HL-60 (cell line): ENCODE results near the gene PTPRT.

Experiments
- DNase-seq, 2 experiments: peaks; one replicate each; pipeline ENCODE4 v3.0.0-alpha.2; 2010 to 2020; ENCODE audit warnings: low read depth in 1 of 2, low spot score in 1 of 2
- H3K27ac ChIP-seq: fragments of 250-450 bp; sonication (Bioruptor Pico); replicated peaks from 2 replicates; pipeline ENCODE4 v1.5.1; 2020; ENCODE audit warnings: mild to moderate bottlenecking, moderate library complexity
- H3K27me3 ChIP-seq: fragments of 250-450 bp; sonication (Bioruptor Pico); 2 replicates; pipeline ENCODE4 v1.5.1; 2021; ENCODE audit warnings: mild to moderate bottlenecking, moderate library complexity; ENCODE audit not compliant: insufficient read depth, poor library complexity, severe bottlenecking
- H3K4me3 ChIP-seq: replicated peaks from 2 replicates; pipeline ENCODE4 v1.5.1; 2011; ENCODE audit warnings: mild to moderate bottlenecking, control low read depth, low read length; ENCODE audit not compliant: insufficient read depth
- CTCF ChIP-seq: IDR thresholded peaks from one replicate; pipeline ENCODE4 v1.5.1; 2011; ENCODE audit warnings: low read length, control low read depth, inconsistent platforms; ENCODE audit not compliant: insufficient read depth
- GABPA ChIP-seq: IDR thresholded peaks from 2 replicates; pipeline ENCODE4 v1.6.1; 2012; ENCODE audit warnings: low read depth
- POLR2AphosphoS5 ChIP-seq: IDR thresholded peaks from 2 replicates; pipeline ENCODE4 v1.6.1; 2012; ENCODE audit warnings: low read depth
- REST ChIP-seq: IDR thresholded peaks from 2 replicates; pipeline ENCODE4 v1.6.1; 2012; ENCODE audit warnings: low read depth; ENCODE audit not compliant: insufficient replicate concordance
- SPI1 ChIP-seq: IDR thresholded peaks from 2 replicates; pipeline ENCODE4 v1.6.1; 2012; ENCODE audit warnings: low read depth, mild to moderate bottlenecking, borderline replicate concordance

The PTPRT gene

GRCh38 chr20:43007525-43007924, 182.2 kb downstream of the PTPRT start:
- Histone ChIP-seq H3K4me3 (no peak overlapping the region), H3K27ac (no peak overlapping the region), H3K27me3 (no peaks in the 10 kb centered on the region)
- TF ChIP-seq CTCF (no peak), REST (no peak), GABPA (no peak), POLR2AphosphoS5 (no peak), SPI1 (no peak)
- DNase-seq = no peak

- Histone ChIP-seq H3K27me3 (no peaks in the 10 kb centered on the region), H3K27ac (no peak overlapping the region), H3K4me3 (no peak overlapping the region)
- TF ChIP-seq GABPA (no peak), SPI1 (no peak), CTCF (no peak), REST (no peak), POLR2AphosphoS5 (no peak)
- no peak for DNase-seq
These were observed 182.9 kb downstream of the PTPRT start for GRCh38 chr20:43006651-43007375.

GRCh38 chr20:43003318-43003944, 186.3 kb downstream of the PTPRT start:
- Histone ChIP-seq H3K4me3 (no peak overlapping the region), H3K27ac (no peak overlapping the region), H3K27me3 (no peaks in the 10 kb centered on the region)
- no peak for DNase-seq
- TF ChIP-seq SPI1 (no peak), CTCF (no peak), REST (no peak), GABPA (no peak), POLR2AphosphoS5 (no peak)
